K562 (cell line): Measurements from ENCODE around the gene ASNS. TPM values are rescaled to one million over a fixed set of nuclear protein-coding genes. Genes with fewer than 3 reads are reported as not detected.

Experiments used
- ADNP ChIP-seq: fragments of 200-800 bp; sonication (Bioruptor generic); IDR thresholded peaks from 2 replicates; pipeline ENCODE4 v1.6.1; 2016; ENCODE audit warnings: missing genetic modification characterization, missing compliant biosample characterization
- FUS ChIP-seq: fragments of 200-400 bp; formaldehyde crosslinking; optimal IDR thresholded peaks from 2 replicates; pipeline ENCODE3; 2017; ENCODE audit warnings: low read depth, low read length
- MED1 ChIP-seq: sonication (generic); formaldehyde crosslinking; IDR thresholded peaks from 2 replicates; pipeline ENCODE4 v1.8.1; 2023; ENCODE audit warnings: missing genetic modification reagents, borderline replicate concordance
- MTF1 ChIP-seq: fragments of 250-450 bp; sonication (Bioruptor Pico); IDR thresholded peaks from 2 replicates; pipeline ENCODE4 v1.9.0; 2021; ENCODE audit warnings: moderate library complexity, mild to moderate bottlenecking, inconsistent platforms, borderline replicate concordance
- POLR2B ChIP-seq: fragments of 450-650 bp; IDR thresholded peaks from 2 replicates; pipeline ENCODE4 v1.6.1; 2018; ENCODE audit warnings: low read depth; ENCODE audit not compliant: partially characterized antibody
- RBM15 ChIP-seq: fragments of 200-400 bp; formaldehyde crosslinking; IDR thresholded peaks from 2 replicates; pipeline ENCODE4 v1.6.1; 2018; ENCODE audit warnings: mild to moderate bottlenecking, low read length, moderate library complexity; ENCODE audit not compliant: insufficient read depth
- SIRT6 ChIP-seq: IDR thresholded peaks from one replicate; pipeline ENCODE4 v1.6.1; 2012; ENCODE audit warnings: low read depth, mild to moderate bottlenecking, control low read depth, inconsistent platforms, low read length, moderate library complexity
- ZNF592 ChIP-seq: fragments of 450-650 bp; IDR thresholded peaks from 2 replicates; pipeline ENCODE4 v1.6.1; 2017; ENCODE audit warnings: antibody characterized with exemption, mild to moderate bottlenecking
- polyA plus RNA-seq, 8 experiments: library from polyadenylated mRNA; depleted of rRNA in 4 of 8; stranded (reverse) in 5 of 8; unstranded in 3 of 8; fragments of >200 nt; fragmentation: Nextera tagmentation in 2 of 8; fragmentation: Illumina TruSeq in 1 of 8; extraction: Ambion mirVana in 2 of 8; extraction: Trizol in 1 of 8; gene quantifications; 2 replicates each; pipeline versions ENCODE4 v1.2.1 to v1.2.3, GENCODE V29; 2011 to 2014; ENCODE audit warnings: inconsistent platforms in 1 of 8, missing spikeins in 1 of 8
- total RNA-seq, 7 experiments: library from RNA; depleted of rRNA in 6 of 7; stranded (reverse); fragments of >200 nt in 6 of 7; fragmentation: Illumina TruSeq in 2 of 7; extraction: Trizol in 2 of 7; gene quantifications; 2 replicates each; pipeline versions ENCODE4 v1.2.1 to v1.2.3, GENCODE V29; 2011 to 2021; ENCODE audit warnings: low replicate concordance in 1 of 7

The ASNS gene
- total and polyA plus RNA-seq, 9 of the 15 experiments (the other 6 are each of a cell fraction or from before 2014, with no cell fraction given), result 42.1 to 354 (median 215) TPM

GRCh38 chr7:97847791-97848190, 24.4 kb downstream of the ASNS start (continued):
- TF ChIP-seq ZNF592, result no peak
- TF ChIP-seq ADNP (tag), result no peak
- no peak for TF ChIP-seq MTF1
- no peak for TF ChIP-seq FUS
- TF ChIP-seq POLR2B, result no peak
- no peak for TF ChIP-seq SIRT6
- TF ChIP-seq MED1 (CRISPR knock-in tag), result no peak
- TF ChIP-seq RBM15, result no peak
